Fibroblast of the aortic adventitia (primary cell): ENCODE measurements around the gene CIDEB. TPM values are rescaled to one million over a fixed set of nuclear protein-coding genes. Genes with fewer than 3 reads are reported as not detected.

Source experiments
- DNase-seq: peaks from one replicate; pipeline ENCODE4 v3.0.0-alpha.2; 2010; ENCODE audit warnings: low read depth
- H3K4me3 ChIP-seq: 2 replicates; pipeline ENCODE4 v1.5.1; 2011; ENCODE audit warnings: low read depth, mild to moderate bottlenecking, control low read depth, low read length, moderate library complexity
- total RNA-seq: library from RNA; depleted of rRNA; stranded (reverse); fragments of >200 nt; gene quantifications from 2 replicates; pipeline ENCODE4 v1.2.3, GENCODE V29; 2012; ENCODE audit warnings: low replicate concordance
- TF ChIP-seq, protein P1 (sequence below): IDR thresholded peaks from 2 replicates; pipeline ENCODE4 v1.5.1; 2011; ENCODE audit warnings: mild to moderate bottlenecking, low read length, control low read depth, inconsistent platforms; ENCODE audit not compliant: insufficient read depth

The CIDEB gene
- total RNA-seq, 1 donor = 4.2 TPM

DNA sequence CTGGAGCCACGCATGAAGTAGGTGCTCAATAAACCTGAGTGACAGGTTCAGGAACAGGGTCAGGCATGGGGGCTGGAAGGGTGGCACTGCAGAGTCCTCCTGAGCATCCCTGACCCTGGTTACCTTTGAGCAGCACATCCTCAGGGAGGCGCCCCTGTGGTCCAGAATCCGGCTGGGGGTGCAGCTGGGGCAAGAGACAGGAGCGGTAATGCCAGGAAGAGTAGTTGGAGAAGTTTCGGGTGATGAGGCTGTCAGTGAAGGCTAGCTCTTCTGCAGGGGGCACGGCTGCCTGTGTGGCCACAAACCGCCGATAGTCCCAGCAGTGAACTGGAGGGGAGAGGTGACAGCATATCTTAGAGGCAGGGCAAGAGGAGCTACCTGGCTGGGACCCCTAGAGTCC is 38.4 kb downstream of the CIDEB start:
- DNase-seq = no peak
- no peak overlapping the region for H3K4me3 ChIP-seq
- TF ChIP-seq, protein P1, sequence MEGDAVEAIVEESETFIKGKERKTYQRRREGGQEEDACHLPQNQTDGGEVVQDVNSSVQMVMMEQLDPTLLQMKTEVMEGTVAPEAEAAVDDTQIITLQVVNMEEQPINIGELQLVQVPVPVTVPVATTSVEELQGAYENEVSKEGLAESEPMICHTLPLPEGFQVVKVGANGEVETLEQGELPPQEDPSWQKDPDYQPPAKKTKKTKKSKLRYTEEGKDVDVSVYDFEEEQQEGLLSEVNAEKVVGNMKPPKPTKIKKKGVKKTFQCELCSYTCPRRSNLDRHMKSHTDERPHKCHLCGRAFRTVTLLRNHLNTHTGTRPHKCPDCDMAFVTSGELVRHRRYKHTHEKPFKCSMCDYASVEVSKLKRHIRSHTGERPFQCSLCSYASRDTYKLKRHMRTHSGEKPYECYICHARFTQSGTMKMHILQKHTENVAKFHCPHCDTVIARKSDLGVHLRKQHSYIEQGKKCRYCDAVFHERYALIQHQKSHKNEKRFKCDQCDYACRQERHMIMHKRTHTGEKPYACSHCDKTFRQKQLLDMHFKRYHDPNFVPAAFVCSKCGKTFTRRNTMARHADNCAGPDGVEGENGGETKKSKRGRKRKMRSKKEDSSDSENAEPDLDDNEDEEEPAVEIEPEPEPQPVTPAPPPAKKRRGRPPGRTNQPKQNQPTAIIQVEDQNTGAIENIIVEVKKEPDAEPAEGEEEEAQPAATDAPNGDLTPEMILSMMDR = no peak

DNA sequence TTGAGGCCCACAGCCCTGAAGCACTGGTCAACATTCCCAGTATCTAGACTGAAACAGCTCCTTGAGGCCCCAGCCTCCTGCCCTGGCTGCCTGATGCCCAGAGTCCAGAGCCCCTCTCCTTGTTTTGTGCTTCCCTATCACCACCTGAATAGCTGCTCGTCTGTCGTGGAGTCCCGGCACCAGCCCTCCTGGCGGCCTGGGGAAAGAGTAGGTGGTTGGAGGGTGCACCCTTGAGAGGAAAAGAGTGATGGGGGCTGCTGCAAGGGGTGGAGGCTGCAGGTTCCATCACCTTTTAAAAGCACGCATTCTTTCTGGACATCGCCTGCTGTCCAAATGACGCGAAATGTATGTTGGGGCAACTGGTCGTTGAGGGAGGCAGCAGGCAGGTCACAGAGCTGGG is 39.6 kb downstream of the CIDEB start:
- TF ChIP-seq, protein P1 = no peak
- H3K4me3 ChIP-seq = no peak overlapping the region
- DNase-seq = no peak

DNA sequence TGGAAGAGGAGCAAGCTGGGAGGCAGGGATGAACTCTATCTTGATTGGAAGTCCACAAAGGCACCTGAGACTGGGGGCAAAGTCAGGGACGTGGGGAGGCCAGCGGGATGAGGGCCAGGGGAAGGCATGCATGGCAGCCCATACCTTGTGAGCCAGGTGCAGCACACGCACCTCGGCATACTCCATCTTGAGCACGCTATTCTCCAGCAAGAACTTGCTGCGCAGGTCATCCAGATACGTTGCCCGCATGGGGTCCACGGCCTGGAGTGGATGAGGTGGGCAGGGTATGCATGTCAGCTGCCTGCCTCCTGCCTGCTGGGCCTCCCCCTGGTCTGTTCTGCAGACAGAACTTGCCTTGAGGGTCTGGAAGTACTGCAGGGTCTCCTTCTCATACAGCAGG is 40.3 kb downstream of the CIDEB start:
- TF ChIP-seq, protein P1 = no peak
- no peak for DNase-seq
- H3K4me3 ChIP-seq = no peak overlapping the region

DNA sequence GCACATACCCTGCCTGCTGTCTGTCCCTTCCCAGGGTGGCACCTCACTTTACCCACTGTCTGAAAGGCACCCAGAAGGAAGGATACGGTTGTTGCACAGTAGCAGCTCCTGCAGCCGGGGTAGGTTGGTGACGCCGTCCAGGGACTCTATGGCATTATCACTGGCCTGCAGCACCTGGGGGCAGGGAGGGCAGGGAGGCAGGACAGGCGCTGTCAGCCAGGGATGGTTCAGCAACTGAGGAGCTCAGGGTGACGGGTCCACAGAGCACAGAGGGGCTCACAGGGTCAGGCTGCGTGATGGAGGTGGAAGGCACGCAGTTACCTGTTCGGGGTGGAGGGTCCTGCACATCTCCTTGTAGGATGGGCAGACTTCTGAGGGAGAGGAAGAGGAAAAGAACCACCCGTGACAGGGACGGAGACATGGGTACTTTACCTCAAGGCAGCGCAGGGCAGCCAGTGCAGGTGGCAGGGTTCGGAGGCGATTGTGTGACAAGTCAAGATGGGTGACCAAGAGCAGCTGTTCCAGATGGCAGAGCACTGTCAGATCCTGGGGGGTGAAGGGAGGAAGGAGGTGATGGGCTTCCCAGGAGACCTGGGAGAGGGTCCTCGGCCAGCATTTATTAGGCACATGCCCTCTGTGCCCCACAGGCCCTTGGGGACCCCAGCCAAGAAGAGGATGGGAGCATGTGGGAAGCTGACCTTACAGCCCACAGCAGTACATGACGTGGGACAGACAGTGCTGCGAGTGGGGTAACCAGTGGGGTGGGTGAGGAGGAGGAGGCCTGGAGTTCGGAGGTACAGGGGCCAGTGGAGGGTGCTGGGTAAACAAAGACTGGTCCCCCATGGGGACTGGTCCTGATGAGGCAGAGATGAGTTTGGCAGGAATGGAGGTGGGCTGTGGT is 41.2 kb downstream of the CIDEB start:
- H3K4me3 ChIP-seq = no peak overlapping the region
- no peak for DNase-seq
- TF ChIP-seq, protein P1 = no peak

DNA sequence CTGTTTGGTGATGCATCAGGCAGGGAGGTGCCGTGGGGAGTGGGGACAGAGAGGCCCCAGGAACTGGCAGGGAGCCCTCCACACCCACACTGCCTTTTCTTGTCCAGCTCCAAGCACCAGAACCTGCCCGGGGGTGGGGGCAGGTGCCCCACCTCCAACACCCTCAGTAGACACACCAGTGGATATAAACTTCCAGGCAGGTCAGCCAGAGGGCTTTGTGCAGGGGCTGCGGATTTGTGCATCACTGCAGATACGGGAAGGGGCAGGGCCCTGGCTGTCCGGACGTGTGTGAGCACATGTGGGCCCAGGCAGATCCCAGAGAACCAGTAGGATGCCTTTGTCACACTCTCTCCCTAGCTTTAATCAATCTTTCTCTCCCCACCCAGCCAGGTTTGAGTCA is 43.5 kb downstream of the CIDEB start:
- TF ChIP-seq, protein P1 = no peak
- peak; percentile 30 for DNase-seq
- no peak overlapping the region for H3K4me3 ChIP-seq

DNA sequence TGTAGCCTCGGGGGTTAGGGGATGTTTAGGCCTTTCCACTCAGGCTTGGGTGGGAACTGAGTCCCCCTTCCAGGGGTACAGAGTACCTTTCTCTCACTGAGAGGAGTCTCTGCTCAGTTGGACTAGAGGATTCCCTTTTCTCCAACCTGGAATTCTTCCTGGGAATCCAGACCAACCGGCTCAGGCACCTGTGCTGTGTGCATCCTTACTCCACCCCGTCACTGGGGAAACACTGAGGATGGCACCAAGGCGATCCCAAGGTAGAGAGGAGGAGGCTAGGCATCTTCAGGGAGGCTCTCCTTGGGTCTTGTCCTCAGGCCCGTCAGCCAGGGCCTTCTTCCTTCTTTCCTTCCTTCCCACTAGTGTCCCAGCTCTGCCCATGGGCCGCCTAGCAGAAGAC is 43.9 kb downstream of the CIDEB start:
- TF ChIP-seq, protein P1 = no peak
- H3K4me3 ChIP-seq = no peak overlapping the region
- DNase-seq = no peak
